B cell (primary cell): ENCODE data around the gene ARL6. TPM values are rescaled to one million over a fixed set of nuclear protein-coding genes. Genes with fewer than 3 reads are reported as not detected.

Source experiments
- ATAC-seq: fragments of 200-7000 bp; cut with Tn5 transposase; one replicate; pipeline ENCODE4 v1.10.0; 2021; ENCODE audit warnings: low read depth, mild to moderate bottlenecking, moderate number of reproducible peaks, moderate library complexity
- CTCF ChIA-PET: fragments of 350-600 bp; sonication (Branson Sonifier 250); formaldehyde crosslinking; loops from one replicate; lab custom pipeline; 2021; ENCODE audit warnings: antibody characterized with exemption, inconsistent platforms; lab: Charles Lee
- POLR2A ChIA-PET: fragments of 350-600 bp; sonication (Branson Sonifier 250); formaldehyde crosslinking; loops from one replicate; lab custom pipeline; 2021; ENCODE audit warnings: antibody characterized with exemption; lab: Charles Lee
- DNase-seq: peaks from one replicate; pipeline ENCODE4 v3.0.0; 2013
- H2AFZ ChIP-seq: 2 replicates; pipeline ENCODE4 v1.6.1; 2012; ENCODE audit warnings: mild to moderate bottlenecking, low read depth, low read length; ENCODE audit not compliant: insufficient read depth, poor library complexity, severe bottlenecking
- H3K27ac ChIP-seq, 2 donors: 1 replicate in 1 of 2; 2 replicates in 1 of 2; pipeline ENCODE4 v1.5.1; 2012 to 2013; ENCODE audit warnings: low read length in 2 of 2, mild to moderate bottlenecking in 2 of 2, moderate library complexity in 1 of 2
- H3K27me3 ChIP-seq, 4 experiments: fragments of 200-600 bp in 1 of 4; sonication (generic) in 1 of 4; replicated peaks in 1 of 4; 1 replicate in 2 of 4; 2 replicates in 2 of 4; pipeline versions ENCODE4 v1.6.1 to v1.7.0; 2013 to 2016; ENCODE audit warnings: low read length in 3 of 4, mild to moderate bottlenecking in 2 of 4, mixed read lengths in 1 of 4, moderate library complexity in 1 of 4; ENCODE audit not compliant: insufficient read depth in 4 of 4, control insufficient read depth in 3 of 4; ENCODE audit errors: control extremely low read depth in 1 of 4
- H3K36me3 ChIP-seq, 2 experiments: replicated peaks in 1 of 2; 1 replicate in 1 of 2; 2 replicates in 1 of 2; pipeline versions ENCODE4 v1.6.1 to v1.7.1; 2013; ENCODE audit warnings: low read length in 1 of 2; ENCODE audit not compliant: insufficient read depth in 2 of 2, control insufficient read depth in 1 of 2; ENCODE audit errors: control extremely low read depth in 1 of 2, extremely low read depth in 1 of 2
- H3K4me1 ChIP-seq, 2 donors: fragments of 200-600 bp in 1 of 2; sonication (generic) in 1 of 2; 1 replicate in 1 of 2; 2 replicates in 1 of 2; pipeline versions ENCODE4 v1.5.1 to v1.6.1; 2013 to 2017; ENCODE audit warnings: low read length in 2 of 2; ENCODE audit not compliant: control insufficient read depth in 2 of 2, insufficient read depth in 2 of 2
- H3K4me2 ChIP-seq: replicated peaks from 2 replicates; pipeline ENCODE3; 2012; ENCODE audit warnings: mild to moderate bottlenecking, low read depth, low read length; ENCODE audit not compliant: poor library complexity, severe bottlenecking
- H3K4me3 ChIP-seq, 5 experiments: fragments of 200-600 bp in 1 of 5; sonication (generic) in 1 of 5; 1 replicate in 3 of 5; 2 replicates in 2 of 5; pipeline versions ENCODE4 v1.5.1 to v1.7.0; 2011 to 2016; ENCODE audit warnings: low read length in 4 of 5, mild to moderate bottlenecking in 4 of 5, low read depth in 2 of 5, control low read depth in 1 of 5, moderate library complexity in 1 of 5; ENCODE audit not compliant: insufficient read depth in 1 of 5; ENCODE audit errors: control extremely low read depth in 1 of 5, extremely low read depth in 1 of 5
- H3K79me2 ChIP-seq: fragments of 200-600 bp; sonication (generic); one replicate; pipeline ENCODE4 v1.6.0; 2016; ENCODE audit warnings: low read length; ENCODE audit not compliant: control insufficient read depth, insufficient read depth
- H3K9ac ChIP-seq: fragments of 200-600 bp; sonication (generic); 2 replicates; pipeline ENCODE4 v1.6.1; 2017; ENCODE audit warnings: mild to moderate bottlenecking, low read length, moderate library complexity
- H3K9me3 ChIP-seq, 3 donors: one replicate each; pipeline versions ENCODE4 v1.6.1 to v1.7.1; 2013; ENCODE audit warnings: low read length in 2 of 3; ENCODE audit not compliant: control insufficient read depth in 2 of 3, insufficient read depth in 1 of 3; ENCODE audit errors: control extremely low read depth in 1 of 3
- H4K20me1 ChIP-seq: 2 replicates; pipeline ENCODE4 v1.6.0; 2012; ENCODE audit warnings: mild to moderate bottlenecking, low read length; ENCODE audit not compliant: insufficient read depth, control insufficient read depth, poor library complexity, severe bottlenecking
- H3K27ac Mint-ChIP-seq: one replicate; pipeline ENCODE4 v1.8.0; 2021; ENCODE audit warnings: mixed read lengths
- H3K27me3 Mint-ChIP-seq: one replicate; pipeline ENCODE4 v1.8.0; 2021; ENCODE audit warnings: mixed read lengths
- H3K4me1 Mint-ChIP-seq: one replicate; pipeline ENCODE4 v1.8.0; 2021; ENCODE audit warnings: mixed read lengths
- H3K4me3 Mint-ChIP-seq: one replicate; pipeline ENCODE4 v1.8.0; 2021; ENCODE audit warnings: mixed read lengths
- H3K9me3 Mint-ChIP-seq: one replicate; pipeline ENCODE4 v1.8.0; 2022; ENCODE audit warnings: mixed read lengths; ENCODE audit not compliant: insufficient read depth
- EZH2 ChIP-seq: IDR thresholded peaks from 2 replicates; pipeline ENCODE4 v1.6.1; 2012; ENCODE audit warnings: borderline replicate concordance, low read depth, mild to moderate bottlenecking, moderate library complexity, low read length; ENCODE audit not compliant: insufficient read depth, poor library complexity, severe bottlenecking
- whole genome bisulfite sequencing: methylation state at CpG from one replicate; pipeline ENCODE4 v1.1.5; 2013; ENCODE audit warnings: missing lambda C conversion rate; ENCODE audit not compliant: insufficient coverage; 5-methylcytosine and 5-hydroxymethylcytosine counted together
- intact Hi-C: fragments of 100-400 bp; cut with micrococcal nuclease; formaldehyde crosslinking; loops from one replicate; pipeline ENCODE4 v1.10.0; 2022
- polyA minus RNA-seq: library from RNA; depleted of rRNA, polyadenylated mRNA; stranded (reverse); fragments of >200 nt; gene quantifications from 2 replicates; pipeline ENCODE4 v1.2.3, GENCODE V29; 2012
- polyA plus RNA-seq: library from polyadenylated mRNA; depleted of rRNA; stranded (reverse); fragments of >200 nt; gene quantifications from 2 replicates; pipeline ENCODE4 v1.2.3, GENCODE V29; 2012
- total RNA-seq, 2 donors: library from RNA; stranded (reverse); fragments of 120-200 nt in 1 of 2; gene quantifications; 1 replicate in 1 of 2; 2 replicates in 1 of 2; pipeline versions ENCODE4 v1.2.3 to v1.2.4, GENCODE V29; 2013 to 2022
- TF ChIP-seq, protein P1 (sequence below): fragments of 200-600 bp; IDR thresholded peaks from one replicate; pipeline ENCODE4 v1.8.0; 2022; ENCODE audit warnings: antibody characterized with exemption, mild to moderate bottlenecking

ARL6 gene
- 5.6 and 7.5 TPM in 2 replicates for total RNA-seq
- 4.6 TPM for total RNA-seq (2013)
- polyA plus RNA-seq, result 1.6 and 2.4 TPM in 2 replicates
- polyA minus RNA-seq, result 0.77 and 1.6 TPM in 2 replicates

GRCh38 chr3:97764407-97765238 is at the start of gene ARL6:
TSS of gene ARL6 (plus strand) at chr3:97764758. CDS start at chr3:97768108, 3,350 bp downstream.
- peaks cover 30% of the 10 kb centered on the region for H3K4me1 Mint-ChIP-seq

More at GRCh38 chr3:97764407-97765238, at the start of gene ARL6:
- Histone ChIP-seq H3K9ac (peak within 1 kb of the TSS; percentile 91), H2AFZ (peak within 1 kb of the TSS; percentile 97), H3K36me3 (no peaks in the 10 kb centered on the region), H3K4me3 (peak within 1 kb of the TSS; percentile 74 to 99 (median 96)), H3K4me1 (peaks cover 13% of the 10 kb centered on the region in 2 donors), H4K20me1 (no peaks in the 10 kb centered on the region), H3K27ac (peak within 1 kb of the TSS; percentile 69 to 74), H3K27me3 (no peaks in the 10 kb centered on the region), H3K9me3 (no peaks in the 10 kb centered on the region), H3K4me2 (peak within 1 kb of the TSS; percentile 83), H3K79me2 (no peaks in the 10 kb centered on the region)
- CTCF ChIA-PET, result interaction anchor here (1.0 to 1.8 kb wide), 4 partner anchors 45 to 275 kb away, joined by 3 to 5 read pairs (median 5); no protein-coding TSS in a partner anchor
- intact Hi-C loops, result loop anchor here (1.0 to 2.0 kb wide), 5 partner anchors 57 to 1136 kb away; partner anchors contain the start of genes CPOX and DCBLD2
- ATAC-seq (peak; percentile 87), DNase-seq (peak; percentile 85)
- no peaks in the 10 kb centered on the region for H3K27me3 Mint-ChIP-seq
- TF ChIP-seq EZH2, result no peak
- TF ChIP-seq, protein P1, sequence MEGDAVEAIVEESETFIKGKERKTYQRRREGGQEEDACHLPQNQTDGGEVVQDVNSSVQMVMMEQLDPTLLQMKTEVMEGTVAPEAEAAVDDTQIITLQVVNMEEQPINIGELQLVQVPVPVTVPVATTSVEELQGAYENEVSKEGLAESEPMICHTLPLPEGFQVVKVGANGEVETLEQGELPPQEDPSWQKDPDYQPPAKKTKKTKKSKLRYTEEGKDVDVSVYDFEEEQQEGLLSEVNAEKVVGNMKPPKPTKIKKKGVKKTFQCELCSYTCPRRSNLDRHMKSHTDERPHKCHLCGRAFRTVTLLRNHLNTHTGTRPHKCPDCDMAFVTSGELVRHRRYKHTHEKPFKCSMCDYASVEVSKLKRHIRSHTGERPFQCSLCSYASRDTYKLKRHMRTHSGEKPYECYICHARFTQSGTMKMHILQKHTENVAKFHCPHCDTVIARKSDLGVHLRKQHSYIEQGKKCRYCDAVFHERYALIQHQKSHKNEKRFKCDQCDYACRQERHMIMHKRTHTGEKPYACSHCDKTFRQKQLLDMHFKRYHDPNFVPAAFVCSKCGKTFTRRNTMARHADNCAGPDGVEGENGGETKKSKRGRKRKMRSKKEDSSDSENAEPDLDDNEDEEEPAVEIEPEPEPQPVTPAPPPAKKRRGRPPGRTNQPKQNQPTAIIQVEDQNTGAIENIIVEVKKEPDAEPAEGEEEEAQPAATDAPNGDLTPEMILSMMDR, result no peak
- POLR2A ChIA-PET, result no interaction called here
- under 1% methylated on average over 39 of the region's 46 CpGs for WGBS
- H3K9me3 Mint-ChIP-seq, result no peaks in the 10 kb centered on the region
- H3K4me3 Mint-ChIP-seq, result peak within 1 kb of the TSS; percentile 98
- H3K27ac Mint-ChIP-seq, result peak within 1 kb of the TSS; percentile 96
